Esophagus squamous epithelium (tissue), 5 donors: ENCODE data around the gene MRPS7. TPM values are rescaled to one million over a fixed set of nuclear protein-coding genes. Genes with fewer than 3 reads are reported as not detected.

ENCODE experiments used
- DNase-seq: peaks from one replicate; lab custom pipeline; 2025; lab: John Stamatoyannopoulos, UW
- H3K27ac ChIP-seq, 4 donors: fragments of 200-600 bp; sonication (generic); one replicate each; pipeline ENCODE4 v1.5.1; 2016 to 2019; ENCODE audit warnings: mild to moderate bottlenecking in 1 of 4
- H3K27me3 ChIP-seq, 4 donors: fragments of 200-600 bp; sonication (generic); 1 replicate in 3 of 4; 2 replicates in 1 of 4; pipeline versions ENCODE4 v1.5.1 to v1.6.0; 2017 to 2021; ENCODE audit warnings: antibody characterized with exemption in 1 of 4
- H3K36me3 ChIP-seq, 3 donors: fragments of 200-600 bp; sonication (generic); one replicate each; pipeline ENCODE4 v1.5.1; 2016 to 2019
- H3K4me1 ChIP-seq, 3 donors: fragments of 200-600 bp; sonication (generic); one replicate each; pipeline ENCODE4 v1.5.1; 2017 to 2019
- H3K4me3 ChIP-seq, 4 donors: fragments of 200-600 bp; sonication (generic); 1 replicate in 3 of 4; 2 replicates in 1 of 4; pipeline ENCODE4 v1.5.1; 2016 to 2019; ENCODE audit warnings: mild to moderate bottlenecking in 2 of 4, moderate library complexity in 1 of 4
- H3K9me3 ChIP-seq, 3 donors: fragments of 200-600 bp; sonication (generic); one replicate each; pipeline ENCODE4 v1.5.1; 2016 to 2019
- CTCF ChIP-seq, 6 experiments: fragments of 450-650 bp in 4 of 6; fragments of 200-600 bp in 2 of 6; sonication (generic) in 2 of 6; IDR thresholded peaks; one replicate each; pipeline ENCODE4 v1.5.1; 2016 to 2019; ENCODE audit warnings: antibody characterized with exemption in 6 of 6, mild to moderate bottlenecking in 4 of 6, moderate library complexity in 4 of 6
- POLR2A ChIP-seq, 4 donors: fragments of 450-650 bp; IDR thresholded peaks; one replicate each; pipeline ENCODE4 v1.6.1; 2017; ENCODE audit warnings: antibody characterized with exemption in 4 of 4, mild to moderate bottlenecking in 4 of 4, moderate library complexity in 3 of 4
- WGBS, 2 donors: methylation state at CpG; one replicate each; pipeline ENCODE4 v1.1.5; 2018; 5-methylcytosine and 5-hydroxymethylcytosine counted together
- intact Hi-C: fragments of 100-400 bp; cut with DNase I; formaldehyde crosslinking; loops from one replicate; pipeline ENCODE4 v1.15.0; 2022
- total RNA-seq, 4 donors: library from RNA; depleted of rRNA; stranded (reverse); fragments of >200 nt; gene quantifications; one replicate each; pipeline ENCODE4 v1.1.0, GENCODE V29; 2016
- donor health status: DM: yes; HTN: yes; CAD: no.

MRPS7 gene
- total RNA-seq, 4 donors from 2014 or later, result 42.2 to 62.6 (median 48.7) TPM

GRCh38 chr17:75271233-75271954 is 9.7 kb downstream of the MRPS7 start:
- H3K27me3 ChIP-seq, result no peaks in the 10 kb centered on the region
- 0% methylated on average over 1 of the region's 74 CpGs; no CpG with 5 or more reads in 1 of the 2 donors for WGBS, 2 donors
- peaks cover 0 to 17% (median 4%) of the 10 kb centered on the region in 3 donors for H3K36me3 ChIP-seq
- DNase-seq, result no peak
- peaks cover 14 to 58% (median 23%) of the 10 kb centered on the region in 3 donors for H3K4me1 ChIP-seq
- no peaks in the 10 kb centered on the region for H3K9me3 ChIP-seq
- peak overlapping the region; percentile 85 to 99 (median 97) for H3K27ac ChIP-seq
- peak overlapping the region; percentile 58 to 97 (median 94) for H3K4me3 ChIP-seq
- TF ChIP-seq POLR2A (IDR thresholded peaks at IDR 0.05) (no peak), CTCF (IDR thresholded peaks at IDR 0.05) (peak; percentile 42 to 98 (median 94))
- intact Hi-C loops, result no loop called here

- intact Hi-C loops, result no loop called here
- H3K4me3 ChIP-seq, result peak overlapping the region; percentile 58 to 97 (median 94)
- TF ChIP-seq CTCF (IDR thresholded peaks at IDR 0.05) (no peak), POLR2A (IDR thresholded peaks at IDR 0.05) (no peak)
Measured at GRCh38 chr17:75271955-75272847, 10.5 kb downstream of the MRPS7 start.

GRCh38 chr17:75272848-75273184 is 11.1 kb downstream of the MRPS7 start:
- 66 to 69% methylated on average over 2 to 3 of the region's 3 CpGs for WGBS, 2 donors
- no peaks in the 10 kb centered on the region for H3K9me3 ChIP-seq
- TF ChIP-seq CTCF (IDR thresholded peaks at IDR 0.05) (no peak), POLR2A (IDR thresholded peaks at IDR 0.05) (no peak)
- H3K4me3 ChIP-seq, result no peak overlapping the region
- intact Hi-C loops, result no loop called here
- peaks cover 14 to 44% (median 23%) of the 10 kb centered on the region in 3 donors for H3K4me1 ChIP-seq
- H3K36me3 ChIP-seq, result peaks cover 0 to 15% (median 0%) of the 10 kb centered on the region in 3 donors
- H3K27me3 ChIP-seq, result no peaks in the 10 kb centered on the region
- H3K27ac ChIP-seq, result no peak overlapping the region
- DNase-seq, result no peak

More at GRCh38 chr17:75271955-75272847, 10.5 kb downstream of the MRPS7 start:
- Histone ChIP-seq H3K27ac (peak overlapping the region; percentile 85 to 99 (median 97)), H3K27me3 (no peaks in the 10 kb centered on the region), H3K4me1 (peaks cover 14 to 50% (median 23%) of the 10 kb centered on the region in 3 donors), H3K9me3 (no peaks in the 10 kb centered on the region), H3K36me3 (peaks cover 0 to 17% (median 0%) of the 10 kb centered on the region in 3 donors)
- DNase-seq, result no peak
- WGBS, 2 donors, result 38 to 64% methylated on average over 9 of the region's 24 CpGs

GRCh38 chr17:75273977-75274708 is 12.5 kb downstream of the MRPS7 start:
- peaks cover 0 to 22% (median 0%) of the 10 kb centered on the region in 3 donors for H3K36me3 ChIP-seq
- peaks cover 14 to 36% (median 23%) of the 10 kb centered on the region in 3 donors for H3K4me1 ChIP-seq
- WGBS, 2 donors, result 65 to 72% methylated on average over 6 to 7 of the region's 7 CpGs
- H3K27ac ChIP-seq, result no peak overlapping the region
- H3K4me3 ChIP-seq, result no peak overlapping the region
- H3K9me3 ChIP-seq, result no peaks in the 10 kb centered on the region
- DNase-seq, result no peak
- TF ChIP-seq CTCF (IDR thresholded peaks at IDR 0.05) (no peak), POLR2A (IDR thresholded peaks at IDR 0.05) (no peak)
- H3K27me3 ChIP-seq, result no peaks in the 10 kb centered on the region
- intact Hi-C loops, result no loop called here
